ENCODE data around the gene UST. TPM values are rescaled to one million over a fixed set of nuclear protein-coding genes. Genes with fewer than 3 reads are reported as not detected.
"Not testable (repeated sequence)": the region's sequence is repeated elsewhere in the genome, so short reads cannot be mapped to it uniquely, and the experiment has no call there.

Gene UST
- polyA plus RNA-seq, 3 donors, result 9.9 to 12.9 (median 10.8) TPM

DNA sequence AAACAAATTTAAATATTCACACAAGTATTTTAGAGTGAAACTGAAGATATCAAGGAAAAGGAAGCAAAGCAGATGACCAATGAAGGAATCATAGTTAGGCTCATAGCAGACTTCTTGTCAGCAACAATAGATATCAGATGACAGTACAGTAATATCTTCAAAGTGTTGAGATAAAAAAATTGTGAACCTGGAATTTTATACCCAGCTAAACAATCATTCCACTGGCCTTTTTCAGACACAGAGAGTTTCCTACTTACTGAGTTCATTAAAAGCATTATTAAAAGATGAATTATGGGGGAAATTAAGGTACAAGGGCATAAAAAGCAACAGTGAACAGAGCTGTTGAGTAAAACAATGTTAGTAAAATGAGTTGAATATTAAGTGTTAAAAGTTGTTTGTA, 254.6 kb downstream of the UST start:
- no peak for DNase-seq (ENCODE audit: extremely low read depth in 1 of 11, low read depth in 9 of 11, low spot score in 4 of 11)

DNA sequence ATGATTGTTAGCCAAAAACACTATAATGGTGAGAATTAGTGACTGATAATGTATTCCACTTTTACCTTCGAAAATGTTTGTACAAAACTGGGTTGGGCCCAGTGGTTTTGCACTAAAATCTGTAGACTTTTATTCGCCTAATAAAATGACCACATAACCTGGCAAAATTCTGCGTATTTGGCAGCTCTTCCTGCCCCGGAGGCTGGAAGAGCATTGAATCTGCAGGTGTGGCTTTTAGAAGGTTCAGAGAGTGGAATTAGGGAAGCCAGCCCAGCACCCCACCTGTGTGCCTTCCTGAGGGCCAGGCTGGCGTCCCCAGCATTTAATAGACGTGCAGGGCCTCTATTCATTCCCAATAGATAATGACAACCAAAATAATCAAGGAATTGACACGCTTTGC, 256.7 kb downstream of the UST start:
- DNase-seq (ENCODE audit: extremely low read depth in 1 of 11, low read depth in 9 of 11, low spot score in 4 of 11), result no peak

DNA sequence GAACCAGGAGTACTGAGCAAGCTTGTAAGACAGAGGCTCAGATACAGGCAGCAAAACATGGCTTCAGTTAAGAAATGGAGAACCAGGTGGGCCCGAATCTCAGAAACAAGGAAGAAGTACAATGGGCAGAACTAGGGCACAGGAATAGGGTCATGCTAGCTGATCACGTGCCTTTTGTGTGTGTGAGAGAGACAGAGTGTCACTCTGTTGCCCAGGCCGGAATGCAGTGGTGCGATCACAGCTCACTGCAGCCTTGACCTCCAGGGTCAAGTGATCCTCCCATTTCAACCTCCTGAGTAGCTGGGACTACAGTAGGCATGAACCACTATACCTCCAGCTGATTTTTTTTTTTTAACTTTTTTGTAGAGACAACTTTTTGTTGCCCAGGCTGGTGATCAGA, 257.8 kb downstream of the UST start:
- no peak for DNase-seq (ENCODE audit: extremely low read depth in 1 of 11, low read depth in 9 of 11, low spot score in 4 of 11)

GRCh38 chr6:149006236-149006635, 259.4 kb downstream of the UST start:
- DNase-seq (ENCODE audit: extremely low read depth in 1 of 11, low read depth in 9 of 11, low spot score in 4 of 11), result not testable (repeated sequence)

DNA sequence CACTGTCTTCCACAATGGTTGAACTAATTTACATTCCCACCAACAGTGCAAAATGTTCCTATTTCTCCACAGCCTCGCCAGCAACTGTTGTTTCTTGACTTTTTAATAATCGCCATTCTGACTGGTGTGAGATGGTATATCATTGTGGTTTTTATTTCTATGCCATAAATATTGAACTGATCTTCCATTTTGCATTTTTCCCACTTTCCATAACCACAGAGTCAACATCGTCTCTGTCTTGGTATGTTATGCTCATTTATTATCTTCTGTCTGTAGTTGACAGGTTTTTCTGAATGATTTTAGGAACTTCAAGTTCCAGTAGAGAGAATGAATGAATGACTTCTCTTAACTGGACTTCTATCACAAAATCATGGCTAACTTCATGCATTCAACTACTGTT, 259.8 kb downstream of the UST start:
- no peak for DNase-seq (ENCODE audit: extremely low read depth in 1 of 11, low read depth in 9 of 11, low spot score in 4 of 11)

- DNase-seq (ENCODE audit: extremely low read depth in 1 of 11, low read depth in 9 of 11, low spot score in 4 of 11), result no peak
Observed at GRCh38 chr6:149007846-149008245, 261.0 kb downstream of the UST start.

DNA sequence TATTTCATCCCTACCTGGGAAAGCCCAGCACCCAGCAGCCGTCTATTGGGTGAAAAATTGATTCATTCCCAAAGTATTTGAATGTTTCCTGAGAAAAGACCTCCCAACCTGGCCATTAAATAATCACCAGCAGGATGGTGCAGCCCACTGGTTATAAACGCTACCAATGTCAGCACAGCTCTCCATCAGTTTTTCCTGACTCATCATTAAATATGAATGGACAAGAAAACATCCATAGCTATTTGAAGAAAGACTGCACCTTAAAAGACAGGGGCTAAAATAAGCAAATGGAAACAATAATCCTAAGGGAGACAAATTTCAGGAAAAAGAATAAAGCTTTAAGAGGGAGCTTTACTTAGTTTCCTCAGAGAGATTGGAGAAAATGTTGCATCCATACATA, 261.9 kb downstream of the UST start:
- no peak for DNase-seq (ENCODE audit: extremely low read depth in 1 of 11, low read depth in 9 of 11, low spot score in 4 of 11)

- DNase-seq (ENCODE audit: extremely low read depth in 1 of 11, low read depth in 9 of 11, low spot score in 4 of 11), result no peak
Observed at GRCh38 chr6:149012040-149012545, 265.3 kb downstream of the UST start.

GRCh38 chr6:149013586-149014344, 266.9 kb downstream of the UST start:
- no peak for DNase-seq (ENCODE audit: extremely low read depth in 1 of 11, low read depth in 9 of 11, low spot score in 4 of 11)

DNA sequence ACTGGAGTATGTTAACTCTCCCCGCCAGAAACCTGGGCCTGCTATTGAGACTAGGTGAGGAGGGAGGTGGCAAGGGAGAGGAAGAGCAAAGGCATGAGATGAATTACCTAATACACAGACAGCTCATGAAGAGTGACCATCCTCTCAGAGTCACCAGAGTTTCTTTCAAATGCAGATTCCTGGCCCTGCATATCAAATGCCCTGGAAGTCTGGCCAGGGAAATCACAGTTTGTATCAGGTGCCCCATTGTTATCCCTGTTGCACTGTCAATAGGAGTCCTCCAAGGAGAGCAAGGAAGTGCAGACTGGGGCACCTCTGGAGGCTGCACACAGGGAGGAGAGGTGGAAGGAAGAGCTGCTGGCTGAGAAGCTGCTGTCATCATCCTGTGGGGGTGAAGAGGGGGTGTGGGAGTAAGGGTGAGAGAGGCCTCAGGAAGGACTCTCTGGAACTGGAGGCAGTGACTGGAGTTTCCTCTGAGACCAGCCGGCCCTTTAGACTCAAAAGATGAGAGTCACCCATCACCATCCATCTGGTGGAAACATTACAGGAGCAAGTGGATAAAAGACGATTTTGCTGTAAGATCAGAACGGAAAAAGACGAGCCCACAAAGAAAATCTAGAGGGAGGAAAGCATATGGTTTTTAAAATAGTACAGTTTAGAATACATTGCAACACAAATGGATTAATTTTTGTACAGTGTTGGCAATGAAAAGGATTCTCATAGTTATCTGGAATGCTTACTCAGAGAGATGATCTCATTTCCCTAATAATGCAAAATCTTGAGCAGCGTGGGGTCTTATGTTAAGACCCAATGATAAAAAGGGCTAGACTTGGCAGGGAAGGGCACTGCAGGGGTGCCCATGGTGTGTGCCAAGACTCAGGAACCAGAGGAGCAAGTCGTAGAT, 268.1 kb downstream of the UST start:
- no peak for DNase-seq (ENCODE audit: extremely low read depth in 1 of 11, low read depth in 9 of 11, low spot score in 4 of 11)

DNA sequence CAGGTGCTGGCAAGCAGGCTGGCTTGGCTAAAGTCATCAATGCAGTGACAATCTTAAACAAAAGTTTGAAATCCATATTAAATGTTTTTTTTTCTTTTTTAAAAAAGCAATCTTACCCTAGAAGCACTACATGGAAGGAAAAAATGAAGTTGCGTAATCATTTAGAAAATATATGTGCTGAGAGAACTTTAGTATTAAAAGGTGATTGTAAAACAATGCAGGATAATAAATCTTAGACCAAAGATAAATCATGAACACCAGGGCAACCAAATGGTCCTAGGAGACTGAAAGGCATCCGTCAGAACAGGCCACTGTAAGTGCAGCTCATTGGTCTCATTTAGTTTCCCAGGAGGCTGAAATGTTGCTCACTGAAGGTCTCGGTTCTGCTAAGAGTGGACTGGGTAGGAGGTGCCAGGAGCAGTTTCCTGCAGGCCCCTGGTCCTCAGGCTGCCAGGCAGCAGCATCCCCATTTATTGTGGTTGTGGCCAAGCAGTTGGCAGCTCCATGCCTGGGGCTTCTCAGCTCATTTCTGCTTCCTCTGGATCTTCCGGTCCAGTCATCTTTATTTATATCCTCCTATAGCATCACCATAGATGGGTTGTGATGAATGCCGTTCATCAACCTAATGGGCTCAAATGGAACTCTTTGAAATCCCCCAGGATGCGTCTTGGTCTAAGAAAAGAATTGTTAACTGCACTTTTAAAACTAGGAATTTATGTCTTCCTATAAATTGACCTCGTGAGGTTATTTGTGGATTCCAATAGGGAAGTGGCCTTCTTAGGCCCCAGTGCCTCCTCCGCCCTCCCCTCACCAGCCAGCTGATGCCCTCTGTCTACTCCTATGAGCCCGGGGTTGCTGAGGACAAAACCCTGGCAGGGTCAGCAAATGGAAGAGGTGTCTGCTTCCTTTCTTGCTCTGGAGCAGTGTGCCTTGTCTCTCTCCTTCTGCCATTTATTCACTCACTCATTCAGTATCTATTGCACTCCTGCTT, 269.0 kb downstream of the UST start:
- no peak for DNase-seq (ENCODE audit: extremely low read depth in 1 of 11, low read depth in 9 of 11, low spot score in 4 of 11)

GRCh38 chr6:149016716-149017115, 269.9 kb downstream of the UST start:
- no peak for DNase-seq (ENCODE audit: extremely low read depth in 1 of 11, low read depth in 9 of 11, low spot score in 4 of 11)

DNA sequence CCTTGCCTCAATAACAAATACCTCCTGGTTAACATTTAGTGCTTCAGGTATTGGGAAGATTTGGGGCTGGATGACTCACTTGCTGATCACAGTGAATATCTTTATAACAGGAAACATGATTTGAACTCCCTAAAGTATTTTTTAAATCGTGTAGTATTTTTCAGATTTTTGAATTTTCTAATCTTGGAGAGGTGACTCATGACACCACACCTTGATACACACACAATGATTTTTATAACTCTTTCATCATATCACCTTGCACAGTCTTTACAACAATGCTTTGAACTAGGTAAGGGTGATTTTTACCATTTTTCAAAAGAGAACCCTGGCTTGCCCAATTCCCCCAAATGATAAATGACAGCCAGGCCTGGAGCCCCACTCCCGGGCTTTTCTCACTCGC, 273.5 kb downstream of the UST start:
- DNase-seq (ENCODE audit: extremely low read depth in 1 of 11, low read depth in 9 of 11, low spot score in 4 of 11), result no peak

DNA sequence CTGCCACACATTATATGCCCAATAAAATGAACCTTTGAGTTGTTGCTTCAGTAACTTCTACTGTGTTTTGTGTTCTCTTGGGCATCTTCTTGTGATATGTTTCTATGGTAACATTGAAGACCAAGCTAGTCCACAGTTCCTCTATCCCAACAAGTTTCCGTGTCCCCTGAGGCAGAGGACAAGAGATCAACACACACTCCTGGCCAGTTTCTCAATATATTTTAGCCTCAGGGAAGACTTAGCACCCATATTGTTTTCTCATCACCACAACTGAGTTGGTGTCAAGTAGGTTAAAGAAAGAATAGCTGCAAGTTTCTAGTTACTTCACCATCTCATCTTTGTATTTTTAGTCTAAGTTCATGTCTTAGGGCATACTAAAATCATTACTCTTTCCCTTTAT, 277.5 kb downstream of the UST start:
- no peak for DNase-seq (ENCODE audit: extremely low read depth in 1 of 11, low read depth in 9 of 11, low spot score in 4 of 11)

DNA sequence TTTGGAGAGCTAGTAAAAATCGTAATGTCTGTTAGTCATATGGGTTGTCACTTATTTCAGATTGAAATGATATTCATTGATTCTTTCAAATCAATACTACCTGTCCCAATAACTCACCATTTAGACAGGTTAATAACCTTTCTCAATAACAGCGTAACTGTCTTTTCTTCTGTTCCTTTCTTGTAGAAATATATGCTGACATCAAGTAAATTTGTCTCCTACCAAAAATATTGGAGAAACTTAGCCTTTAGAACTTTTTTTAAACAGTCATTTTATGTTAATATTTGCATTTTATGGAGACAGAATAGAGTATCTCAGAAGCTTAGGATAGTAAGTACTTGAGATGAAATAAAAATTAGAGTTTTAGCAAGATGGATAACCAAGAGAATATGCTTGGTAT, 278.2 kb downstream of the UST start:
- DNase-seq (ENCODE audit: extremely low read depth in 1 of 11, low read depth in 9 of 11, low spot score in 4 of 11), result no peak

DNA sequence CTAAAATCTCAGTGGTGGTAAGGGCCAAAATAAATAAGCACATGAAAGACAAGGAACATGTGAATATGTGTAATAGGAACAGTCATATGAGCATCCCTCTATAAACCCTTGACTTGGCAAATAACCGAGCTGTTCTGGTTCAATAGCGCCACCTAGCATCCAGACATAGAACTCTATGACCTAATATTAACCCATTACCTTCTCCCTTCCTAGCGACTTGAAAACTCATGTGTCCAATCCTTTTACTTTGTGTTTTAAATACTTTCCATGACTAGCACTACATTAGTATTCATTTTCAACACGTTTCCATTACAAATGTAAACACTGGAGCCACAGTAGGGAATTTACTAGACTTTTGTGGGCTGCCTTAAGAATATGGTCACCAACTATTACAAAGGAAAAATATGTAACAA, 279.7 kb downstream of the UST start:
- DNase-seq (ENCODE audit: extremely low read depth in 1 of 11, low read depth in 9 of 11, low spot score in 4 of 11), result peak in 5 of 11 donors; percentile 28 to 39 (median 36)

DNA sequence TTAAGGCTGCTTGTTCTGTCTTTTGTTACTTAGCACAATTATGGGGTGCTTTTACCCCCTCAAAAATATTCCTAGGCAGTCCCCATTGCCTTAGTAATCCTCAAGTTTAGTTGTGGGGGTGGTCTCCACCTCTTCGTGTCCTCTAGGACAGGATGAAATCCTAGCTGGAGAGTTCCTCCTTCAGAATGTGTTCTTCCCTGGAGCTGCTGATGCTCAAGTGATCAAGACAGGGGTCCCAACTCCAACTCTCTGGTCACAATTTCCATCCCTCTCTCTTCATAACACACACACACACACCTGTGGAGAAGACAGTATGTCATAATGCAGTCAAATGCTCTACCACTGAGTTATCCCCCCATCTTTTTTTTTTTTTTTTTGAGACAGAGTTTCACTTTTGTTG, 280.7 kb downstream of the UST start:
- no peak for DNase-seq (ENCODE audit: extremely low read depth in 1 of 11, low read depth in 9 of 11, low spot score in 4 of 11)

GRCh38 chr6:149028767-149029405, 282.1 kb downstream of the UST start:
- peak; percentile 65 to 90 (median 83) for DNase-seq (ENCODE audit: extremely low read depth in 1 of 11, low read depth in 9 of 11, low spot score in 4 of 11)
